ENCODE measurements around the gene ZBTB44. TPM values are rescaled to one million over a fixed set of nuclear protein-coding genes. Genes with fewer than 3 reads are reported as not detected.

ZBTB44 gene
- total RNA-seq, 4 donors from 2014 or later, result 48.8 to 72.3 (median 60.1) TPM

DNA sequence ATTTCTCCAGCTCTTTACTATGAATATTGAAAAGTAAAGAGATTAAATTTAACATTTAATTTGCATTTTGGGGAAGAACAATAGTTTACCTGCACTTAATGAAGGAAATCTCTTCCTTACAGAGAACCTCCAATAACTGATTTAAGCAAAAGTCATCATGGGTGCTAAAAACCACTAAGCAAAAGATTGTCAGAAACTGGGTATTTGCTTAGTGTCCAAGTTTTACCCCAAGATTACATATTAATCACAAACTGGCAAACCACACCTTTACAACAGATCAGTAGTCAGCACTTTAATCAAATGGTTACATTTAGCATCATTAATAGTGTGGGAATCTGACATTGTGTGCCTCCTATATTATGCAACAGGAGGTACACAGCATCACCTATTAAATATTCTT lies 2.7 kb downstream of the ZBTB44 start:
- TF ChIP-seq POLR2AphosphoS5 (IDR thresholded peaks at IDR 0.05) (no peak), EP300 (IDR thresholded peaks at IDR 0.05) (no peak), POLR2A (IDR thresholded peaks at IDR 0.05) (no peak)
- TF ChIP-seq, protein P1, sequence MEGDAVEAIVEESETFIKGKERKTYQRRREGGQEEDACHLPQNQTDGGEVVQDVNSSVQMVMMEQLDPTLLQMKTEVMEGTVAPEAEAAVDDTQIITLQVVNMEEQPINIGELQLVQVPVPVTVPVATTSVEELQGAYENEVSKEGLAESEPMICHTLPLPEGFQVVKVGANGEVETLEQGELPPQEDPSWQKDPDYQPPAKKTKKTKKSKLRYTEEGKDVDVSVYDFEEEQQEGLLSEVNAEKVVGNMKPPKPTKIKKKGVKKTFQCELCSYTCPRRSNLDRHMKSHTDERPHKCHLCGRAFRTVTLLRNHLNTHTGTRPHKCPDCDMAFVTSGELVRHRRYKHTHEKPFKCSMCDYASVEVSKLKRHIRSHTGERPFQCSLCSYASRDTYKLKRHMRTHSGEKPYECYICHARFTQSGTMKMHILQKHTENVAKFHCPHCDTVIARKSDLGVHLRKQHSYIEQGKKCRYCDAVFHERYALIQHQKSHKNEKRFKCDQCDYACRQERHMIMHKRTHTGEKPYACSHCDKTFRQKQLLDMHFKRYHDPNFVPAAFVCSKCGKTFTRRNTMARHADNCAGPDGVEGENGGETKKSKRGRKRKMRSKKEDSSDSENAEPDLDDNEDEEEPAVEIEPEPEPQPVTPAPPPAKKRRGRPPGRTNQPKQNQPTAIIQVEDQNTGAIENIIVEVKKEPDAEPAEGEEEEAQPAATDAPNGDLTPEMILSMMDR (IDR thresholded peaks at IDR 0.05), result no peak
- Histone ChIP-seq H3K4me1 (peaks cover 0 to 63% (median 0%) of the 10 kb centered on the region in 3 donors), H3K9me3 (no peaks in the 10 kb centered on the region), H3K27me3 (no peaks in the 10 kb centered on the region), H3K36me3 (no peaks in the 10 kb centered on the region), H3K4me3 (no peak overlapping the region), H3K27ac (peak overlapping the region in 1 of 4 donors; percentile 17)
- no peak for ATAC-seq

DNA sequence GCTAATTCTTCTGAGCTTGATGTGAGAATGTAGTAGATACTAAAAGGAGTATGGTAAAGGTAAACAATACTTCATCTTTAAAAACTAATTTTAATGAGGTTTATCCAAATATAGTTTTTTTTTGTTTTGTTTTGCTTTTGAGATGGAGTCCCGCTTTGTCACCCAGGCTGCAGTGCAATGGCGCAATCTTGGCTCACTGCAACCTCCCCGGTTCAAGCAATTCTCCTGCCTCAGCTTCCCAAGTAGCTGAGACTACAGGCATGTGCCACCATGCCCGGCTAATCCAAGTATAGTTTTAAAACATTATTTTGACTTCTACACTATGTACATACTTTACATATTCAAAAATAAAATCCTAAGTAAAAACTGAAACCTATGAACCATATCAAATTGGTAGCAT lies 4.1 kb downstream of the ZBTB44 start:
- ATAC-seq, result no peak
- H3K27ac ChIP-seq, result no peak overlapping the region
- H3K36me3 ChIP-seq, result no peaks in the 10 kb centered on the region
- WGBS, 2 donors (ENCODE audit: low coverage in 1 of 2), result 79 to 80% methylated on average over 1 to 4 of the region's 4 CpGs
- peaks cover 0 to 61% (median 0%) of the 10 kb centered on the region in 3 donors for H3K4me1 ChIP-seq
- no peaks in the 10 kb centered on the region for H3K9me3 ChIP-seq
- TF ChIP-seq EP300 (IDR thresholded peaks at IDR 0.05), result no peak
- H3K27me3 ChIP-seq, result no peaks in the 10 kb centered on the region
- H3K4me3 ChIP-seq, result no peak overlapping the region

DNA sequence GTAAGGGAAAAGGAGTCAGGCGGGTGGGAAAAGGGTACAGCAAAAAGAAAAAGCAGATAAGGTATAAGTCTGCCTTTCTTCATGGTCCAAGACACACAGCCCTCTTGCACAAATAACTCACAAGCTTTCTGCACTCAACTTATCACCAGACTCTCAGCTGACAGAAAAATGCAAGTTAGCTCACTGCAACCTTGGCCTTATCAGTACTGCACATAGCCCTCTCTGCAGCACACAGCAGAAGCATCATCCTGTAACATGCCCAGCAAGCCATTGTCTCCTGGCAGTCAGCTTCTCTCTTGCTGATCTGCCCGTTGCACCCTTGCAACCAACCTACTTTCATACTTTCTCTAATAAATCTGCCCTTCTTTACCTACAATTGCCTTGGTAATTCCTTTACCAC lies 5.8 kb downstream of the ZBTB44 start:
- H3K36me3 ChIP-seq, result no peaks in the 10 kb centered on the region
- WGBS, 2 donors (ENCODE audit: low coverage in 1 of 2), result 38% methylated on average over 2 of the region's 2 CpGs; no CpG with 5 or more reads in 1 of the 2 donors
- TF ChIP-seq EP300 (IDR thresholded peaks at IDR 0.05) (no peak), POLR2A (IDR thresholded peaks at IDR 0.05) (no peak), POLR2AphosphoS5 (IDR thresholded peaks at IDR 0.05) (no peak)
- TF ChIP-seq, protein P1 (IDR thresholded peaks at IDR 0.05), result no peak
- no peak for ATAC-seq
- H3K4me1 ChIP-seq, result peaks cover 0 to 54% (median 0%) of the 10 kb centered on the region in 3 donors
- H3K9me3 ChIP-seq, result no peaks in the 10 kb centered on the region
- H3K27ac ChIP-seq, result no peak overlapping the region
- H3K4me3 ChIP-seq, result no peak overlapping the region
- H3K27me3 ChIP-seq, result no peaks in the 10 kb centered on the region

DNA sequence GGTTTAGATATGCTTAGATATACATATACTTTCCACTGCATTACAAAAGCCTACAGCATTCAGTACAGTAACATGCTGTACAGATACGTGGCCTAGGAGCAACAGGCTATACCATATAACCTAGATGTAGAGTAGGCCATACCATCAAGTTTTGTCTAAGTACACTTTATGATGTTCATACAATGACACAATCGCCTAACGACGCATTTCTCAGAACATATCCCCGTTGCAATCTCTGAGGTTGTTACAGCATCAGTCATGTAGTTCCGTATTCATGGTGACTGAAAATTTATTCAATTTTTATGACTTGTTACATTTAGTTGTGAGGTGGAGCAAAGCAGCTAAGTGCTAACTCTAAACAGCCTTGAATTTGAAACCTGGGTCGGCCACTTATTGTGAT lies 6.7 kb downstream of the ZBTB44 start:
- TF ChIP-seq, protein P1 (IDR thresholded peaks at IDR 0.05), result no peak
- TF ChIP-seq POLR2A (IDR thresholded peaks at IDR 0.05), result no peak
- WGBS, 2 donors (ENCODE audit: low coverage in 1 of 2), result 87 to 92% methylated on average over 6 to 7 of the region's 7 CpGs
- H3K4me1 ChIP-seq, result peaks cover 0 to 49% (median 0%) of the 10 kb centered on the region in 3 donors
- no peaks in the 10 kb centered on the region for H3K27me3 ChIP-seq
- H3K27ac ChIP-seq, result no peak overlapping the region
- H3K9me3 ChIP-seq, result no peaks in the 10 kb centered on the region
- H3K36me3 ChIP-seq, result no peaks in the 10 kb centered on the region
- no peak overlapping the region for H3K4me3 ChIP-seq
- ATAC-seq, result no peak

DNA sequence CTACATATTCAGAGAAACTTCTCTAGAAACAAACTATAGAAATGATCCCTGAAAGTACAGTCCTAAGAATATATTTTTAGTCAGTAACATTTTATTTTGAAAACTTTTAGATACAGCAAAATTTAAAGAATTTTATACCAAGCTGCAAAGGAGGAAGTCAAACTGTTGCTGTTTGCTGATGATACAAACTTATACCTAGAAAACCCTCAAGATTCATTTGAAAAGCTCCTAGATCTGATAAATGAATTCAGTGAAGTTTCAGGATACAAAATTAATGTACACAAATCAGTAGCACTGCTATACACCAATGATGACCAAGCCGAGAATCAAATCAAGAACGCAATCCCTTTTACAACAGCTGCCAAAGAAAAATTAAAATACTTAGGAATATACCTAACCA lies 10.1 kb downstream of the ZBTB44 start:
- no peak for TF ChIP-seq EP300 (IDR thresholded peaks at IDR 0.05)
- TF ChIP-seq POLR2A (IDR thresholded peaks at IDR 0.05), result no peak
- TF ChIP-seq POLR2AphosphoS5 (IDR thresholded peaks at IDR 0.05), result no peak
- TF ChIP-seq, protein P1 (IDR thresholded peaks at IDR 0.05), result no peak
- 80 to 82% methylated on average over 1 to 2 of the region's 2 CpGs for WGBS, 2 donors (ENCODE audit: low coverage in 1 of 2)
- no peak for ATAC-seq
- H3K9me3 ChIP-seq, result no peaks in the 10 kb centered on the region
- H3K4me3 ChIP-seq, result no peak overlapping the region
- no peaks in the 10 kb centered on the region for H3K36me3 ChIP-seq
- H3K27me3 ChIP-seq, result no peaks in the 10 kb centered on the region
- peaks cover 6 to 34% (median 6%) of the 10 kb centered on the region in 3 donors for H3K4me1 ChIP-seq
- H3K27ac ChIP-seq, result no peak overlapping the region
